Liver (tissue), 3 donors: ENCODE data around the gene TOR4A.

Experiments used
- EGR1 ChIP-seq, 2 donors: IDR thresholded peaks; 2 replicates each; pipeline ENCODE4 v1.6.1; 2016 to 2018; ENCODE audit warnings: antibody characterized with exemption in 2 of 2, low read depth in 2 of 2
- FOXA1 ChIP-seq: IDR thresholded peaks from 2 replicates; pipeline ENCODE4 v1.6.1; 2016; ENCODE audit warnings: antibody characterized with exemption
- GABPA ChIP-seq, 2 donors: IDR thresholded peaks in 1 of 2; conservative IDR thresholded peaks in 1 of 2; 2 replicates each; pipeline ENCODE4 v1.6.1; 2016; ENCODE audit warnings: antibody characterized with exemption in 2 of 2, mild to moderate bottlenecking in 1 of 2, moderate library complexity in 1 of 2
- HNF4G ChIP-seq: IDR thresholded peaks from 2 replicates; pipeline ENCODE4 v1.6.1; 2016; ENCODE audit warnings: antibody characterized with exemption
- JUND ChIP-seq, 2 donors: IDR thresholded peaks; 2 replicates each; pipeline ENCODE4 v1.6.1; 2016; ENCODE audit warnings: antibody characterized with exemption in 2 of 2
- RAD21 ChIP-seq, 2 donors: IDR thresholded peaks; 2 replicates each; pipeline ENCODE4 v1.6.1; 2016; ENCODE audit warnings: antibody characterized with exemption in 2 of 2, mild to moderate bottlenecking in 2 of 2
- SP1 ChIP-seq: IDR thresholded peaks from 2 replicates; pipeline ENCODE4 v1.6.1; 2018; ENCODE audit warnings: antibody characterized with exemption, mild to moderate bottlenecking
- TAF1 ChIP-seq: conservative IDR thresholded peaks from 2 replicates; pipeline ENCODE4 v1.6.1; 2016; ENCODE audit warnings: antibody characterized with exemption, mild to moderate bottlenecking
- YY1 ChIP-seq: IDR thresholded peaks from 2 replicates; pipeline ENCODE4 v1.6.1; 2016; ENCODE audit warnings: antibody characterized with exemption, mild to moderate bottlenecking
- TF ChIP-seq, protein P1 (sequence below): fragments of 150-350 bp; IDR thresholded peaks from 2 replicates; pipeline ENCODE4 v1.5.1; 2017; ENCODE audit warnings: improper control_type of control experiment, low read depth, low read length; ENCODE audit not compliant: missing input control
- TF ChIP-seq, protein P2 (sequence below): IDR thresholded peaks from 2 replicates; pipeline ENCODE4 v1.6.1; 2016; ENCODE audit warnings: antibody characterized with exemption, mild to moderate bottlenecking
- TF ChIP-seq, protein P3 (sequence below): IDR thresholded peaks from 2 replicates; pipeline ENCODE4 v1.6.1; 2016; ENCODE audit warnings: antibody characterized with exemption
- TF ChIP-seq, protein P4 (sequence below): IDR thresholded peaks from 2 replicates; pipeline ENCODE4 v1.6.1; 2016; ENCODE audit warnings: antibody characterized with exemption
- donor health status: healthy.
- donor health status: healthy.

DNA sequence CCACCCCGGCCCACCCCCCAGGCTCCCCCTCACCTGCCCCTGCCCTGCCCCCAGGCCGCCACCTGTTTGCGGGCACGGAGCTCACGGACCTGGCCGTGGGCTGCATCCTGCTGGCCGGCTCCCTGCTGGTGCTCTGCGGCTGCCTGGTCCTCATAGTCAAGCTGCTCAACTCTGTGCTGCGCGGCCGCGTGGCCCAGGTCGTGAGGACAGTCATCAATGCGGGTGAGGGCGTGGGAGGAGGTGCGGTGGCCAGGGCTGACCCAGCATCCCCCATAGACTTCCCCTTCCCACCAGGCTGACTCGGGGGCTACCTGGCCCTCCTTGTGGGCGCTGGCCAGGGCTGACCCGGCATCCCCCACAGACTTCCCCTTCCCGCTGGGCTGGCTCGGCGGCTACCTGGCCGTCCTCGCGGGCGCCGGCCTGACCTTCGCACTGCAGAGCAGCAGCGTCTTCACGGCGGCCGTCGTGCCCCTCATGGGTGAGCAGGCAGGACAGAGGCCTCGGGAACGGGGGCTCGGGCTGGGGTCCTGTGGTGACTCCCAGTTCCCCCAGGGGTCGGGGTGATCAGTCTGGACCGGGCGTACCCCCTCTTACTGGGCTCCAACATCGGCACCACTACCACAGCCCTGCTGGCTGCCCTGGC is 43.4 kb upstream of the TOR4A start:
- TF ChIP-seq, protein P1, sequence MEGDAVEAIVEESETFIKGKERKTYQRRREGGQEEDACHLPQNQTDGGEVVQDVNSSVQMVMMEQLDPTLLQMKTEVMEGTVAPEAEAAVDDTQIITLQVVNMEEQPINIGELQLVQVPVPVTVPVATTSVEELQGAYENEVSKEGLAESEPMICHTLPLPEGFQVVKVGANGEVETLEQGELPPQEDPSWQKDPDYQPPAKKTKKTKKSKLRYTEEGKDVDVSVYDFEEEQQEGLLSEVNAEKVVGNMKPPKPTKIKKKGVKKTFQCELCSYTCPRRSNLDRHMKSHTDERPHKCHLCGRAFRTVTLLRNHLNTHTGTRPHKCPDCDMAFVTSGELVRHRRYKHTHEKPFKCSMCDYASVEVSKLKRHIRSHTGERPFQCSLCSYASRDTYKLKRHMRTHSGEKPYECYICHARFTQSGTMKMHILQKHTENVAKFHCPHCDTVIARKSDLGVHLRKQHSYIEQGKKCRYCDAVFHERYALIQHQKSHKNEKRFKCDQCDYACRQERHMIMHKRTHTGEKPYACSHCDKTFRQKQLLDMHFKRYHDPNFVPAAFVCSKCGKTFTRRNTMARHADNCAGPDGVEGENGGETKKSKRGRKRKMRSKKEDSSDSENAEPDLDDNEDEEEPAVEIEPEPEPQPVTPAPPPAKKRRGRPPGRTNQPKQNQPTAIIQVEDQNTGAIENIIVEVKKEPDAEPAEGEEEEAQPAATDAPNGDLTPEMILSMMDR, result no peak
- TF ChIP-seq, protein P2, sequence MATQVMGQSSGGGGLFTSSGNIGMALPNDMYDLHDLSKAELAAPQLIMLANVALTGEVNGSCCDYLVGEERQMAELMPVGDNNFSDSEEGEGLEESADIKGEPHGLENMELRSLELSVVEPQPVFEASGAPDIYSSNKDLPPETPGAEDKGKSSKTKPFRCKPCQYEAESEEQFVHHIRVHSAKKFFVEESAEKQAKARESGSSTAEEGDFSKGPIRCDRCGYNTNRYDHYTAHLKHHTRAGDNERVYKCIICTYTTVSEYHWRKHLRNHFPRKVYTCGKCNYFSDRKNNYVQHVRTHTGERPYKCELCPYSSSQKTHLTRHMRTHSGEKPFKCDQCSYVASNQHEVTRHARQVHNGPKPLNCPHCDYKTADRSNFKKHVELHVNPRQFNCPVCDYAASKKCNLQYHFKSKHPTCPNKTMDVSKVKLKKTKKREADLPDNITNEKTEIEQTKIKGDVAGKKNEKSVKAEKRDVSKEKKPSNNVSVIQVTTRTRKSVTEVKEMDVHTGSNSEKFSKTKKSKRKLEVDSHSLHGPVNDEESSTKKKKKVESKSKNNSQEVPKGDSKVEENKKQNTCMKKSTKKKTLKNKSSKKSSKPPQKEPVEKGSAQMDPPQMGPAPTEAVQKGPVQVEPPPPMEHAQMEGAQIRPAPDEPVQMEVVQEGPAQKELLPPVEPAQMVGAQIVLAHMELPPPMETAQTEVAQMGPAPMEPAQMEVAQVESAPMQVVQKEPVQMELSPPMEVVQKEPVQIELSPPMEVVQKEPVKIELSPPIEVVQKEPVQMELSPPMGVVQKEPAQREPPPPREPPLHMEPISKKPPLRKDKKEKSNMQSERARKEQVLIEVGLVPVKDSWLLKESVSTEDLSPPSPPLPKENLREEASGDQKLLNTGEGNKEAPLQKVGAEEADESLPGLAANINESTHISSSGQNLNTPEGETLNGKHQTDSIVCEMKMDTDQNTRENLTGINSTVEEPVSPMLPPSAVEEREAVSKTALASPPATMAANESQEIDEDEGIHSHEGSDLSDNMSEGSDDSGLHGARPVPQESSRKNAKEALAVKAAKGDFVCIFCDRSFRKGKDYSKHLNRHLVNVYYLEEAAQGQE, result no peak
- TF ChIP-seq, protein P3, sequence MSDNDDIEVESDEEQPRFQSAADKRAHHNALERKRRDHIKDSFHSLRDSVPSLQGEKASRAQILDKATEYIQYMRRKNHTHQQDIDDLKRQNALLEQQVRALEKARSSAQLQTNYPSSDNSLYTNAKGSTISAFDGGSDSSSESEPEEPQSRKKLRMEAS, result no peak
- TF ChIP-seq SP1 (no peak), TAF1 (no peak), RAD21 (IDR thresholded peaks at IDR 0.05) (no peak), JUND (IDR thresholded peaks at IDR 0.05) (no peak), YY1 (no peak), FOXA1 (no peak), EGR1 (IDR thresholded peaks at IDR 0.05; ENCODE audit: low read depth in 2 of 2) (no peak), HNF4G (no peak), GABPA (IDR thresholded peaks at IDR 0.05 in 1 of 2, conservative IDR thresholded peaks at IDR 0.05 in 1 of 2) (no peak)
- TF ChIP-seq, protein P4, sequence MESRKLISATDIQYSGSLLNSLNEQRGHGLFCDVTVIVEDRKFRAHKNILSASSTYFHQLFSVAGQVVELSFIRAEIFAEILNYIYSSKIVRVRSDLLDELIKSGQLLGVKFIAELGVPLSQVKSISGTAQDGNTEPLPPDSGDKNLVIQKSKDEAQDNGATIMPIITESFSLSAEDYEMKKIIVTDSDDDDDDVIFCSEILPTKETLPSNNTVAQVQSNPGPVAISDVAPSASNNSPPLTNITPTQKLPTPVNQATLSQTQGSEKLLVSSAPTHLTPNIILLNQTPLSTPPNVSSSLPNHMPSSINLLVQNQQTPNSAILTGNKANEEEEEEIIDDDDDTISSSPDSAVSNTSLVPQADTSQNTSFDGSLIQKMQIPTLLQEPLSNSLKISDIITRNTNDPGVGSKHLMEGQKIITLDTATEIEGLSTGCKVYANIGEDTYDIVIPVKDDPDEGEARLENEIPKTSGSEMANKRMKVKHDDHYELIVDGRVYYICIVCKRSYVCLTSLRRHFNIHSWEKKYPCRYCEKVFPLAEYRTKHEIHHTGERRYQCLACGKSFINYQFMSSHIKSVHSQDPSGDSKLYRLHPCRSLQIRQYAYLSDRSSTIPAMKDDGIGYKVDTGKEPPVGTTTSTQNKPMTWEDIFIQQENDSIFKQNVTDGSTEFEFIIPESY, result no peak
